ACC112 (cell line): Measurements from ENCODE around the gene EBF4.
"Not testable (repeated sequence)": the region's sequence is repeated elsewhere in the genome, so short reads cannot be mapped to it uniquely, and the experiment has no call there.

Experiments
- H2AFZ ChIP-seq: fragments of 200-600 bp; sonication (generic); one replicate; pipeline ENCODE4 v1.6.0; 2017; ENCODE audit warnings: antibody characterized with exemption, low read length; ENCODE audit not compliant: unreplicated experiment
- H3K27ac ChIP-seq: fragments of 200-600 bp; sonication (generic); 2 replicates; pipeline ENCODE4 v1.5.1; 2014; ENCODE audit warnings: low read depth, mild to moderate bottlenecking, antibody characterized with exemption, low read length, moderate library complexity
- H3K27me3 ChIP-seq: fragments of 200-600 bp; sonication (generic); 2 replicates; pipeline ENCODE4 v1.6.1; 2014; ENCODE audit warnings: mild to moderate bottlenecking, antibody characterized with exemption, low read length, moderate library complexity, mixed read lengths; ENCODE audit not compliant: insufficient read depth
- H3K36me3 ChIP-seq: fragments of 200-600 bp; sonication (generic); 2 replicates; pipeline ENCODE4 v1.6.1; 2016; ENCODE audit warnings: mild to moderate bottlenecking, antibody characterized with exemption, low read length, moderate library complexity, mixed read lengths; ENCODE audit not compliant: insufficient read depth
- H3K4me1 ChIP-seq: fragments of 200-600 bp; sonication (generic); one replicate; pipeline ENCODE4 v1.6.1; 2016; ENCODE audit warnings: low read length, mixed read lengths; ENCODE audit not compliant: insufficient read depth, unreplicated experiment, control insufficient read depth
- H3K4me3 ChIP-seq: fragments of 200-600 bp; sonication (generic); 2 replicates; pipeline ENCODE4 v1.5.1; 2014; ENCODE audit warnings: mild to moderate bottlenecking, low read depth, low read length
- H3K79me2 ChIP-seq: fragments of 200-600 bp; sonication (generic); one replicate; pipeline ENCODE4 v1.6.0; 2016; ENCODE audit warnings: low read length; ENCODE audit not compliant: control insufficient read depth, unreplicated experiment, insufficient read depth

The EBF4 gene

DNA sequence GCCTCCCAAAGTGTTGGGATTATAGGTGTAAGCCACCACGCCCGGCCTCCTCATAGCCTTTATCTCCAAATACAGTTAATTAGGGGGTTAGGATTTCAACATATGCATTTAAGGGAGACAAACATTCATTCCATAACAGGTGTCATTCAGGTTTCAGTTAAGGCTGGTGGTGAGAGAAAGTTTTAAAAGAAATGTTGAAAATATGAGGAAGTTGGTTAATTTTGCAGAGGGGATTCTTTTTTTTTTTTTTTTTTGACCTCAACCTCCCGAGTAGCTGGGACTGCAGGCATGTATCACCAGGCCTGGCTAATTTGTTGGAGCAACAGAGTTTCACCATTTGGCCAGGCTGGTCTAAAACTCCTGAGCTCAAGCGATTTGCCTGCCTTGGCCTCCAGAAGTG is 12.5 kb upstream of the EBF4 start:
- peaks cover 32% of the 10 kb centered on the region for H3K27me3 ChIP-seq
- H3K36me3 ChIP-seq = no peaks in the 10 kb centered on the region
- no peak overlapping the region for H2AFZ ChIP-seq
- H3K4me3 ChIP-seq = no peak overlapping the region
- no peak overlapping the region for H3K27ac ChIP-seq
- no peaks in the 10 kb centered on the region for H3K4me1 ChIP-seq
- no peaks in the 10 kb centered on the region for H3K79me2 ChIP-seq

DNA sequence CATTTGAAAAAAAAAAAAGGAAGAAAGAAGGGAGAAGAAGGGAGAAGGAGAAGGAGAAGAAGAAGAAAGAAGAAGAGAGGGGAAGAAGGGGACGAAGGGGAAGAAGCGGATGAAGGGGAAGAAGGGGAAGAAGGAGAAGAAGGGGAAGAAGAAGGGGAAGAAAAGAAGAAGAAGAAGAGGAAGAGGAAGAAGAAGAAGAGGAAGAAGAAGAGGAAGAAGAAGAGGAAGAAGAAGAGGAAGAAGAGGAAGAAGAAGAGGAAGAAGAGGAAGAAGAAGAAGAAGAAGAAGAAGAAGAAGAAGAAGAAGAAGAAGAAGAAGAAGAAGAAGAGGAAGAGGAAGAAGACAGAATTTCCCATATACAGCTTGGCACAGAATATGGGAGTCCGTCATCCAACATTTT is 10.5 kb upstream of the EBF4 start:
- H3K36me3 ChIP-seq, H3K27ac ChIP-seq, H3K4me1 ChIP-seq, H2AFZ ChIP-seq, H3K4me3 ChIP-seq, H3K79me2 ChIP-seq: not testable (repeated sequence)
- peaks cover 49% of the 10 kb centered on the region for H3K27me3 ChIP-seq

DNA sequence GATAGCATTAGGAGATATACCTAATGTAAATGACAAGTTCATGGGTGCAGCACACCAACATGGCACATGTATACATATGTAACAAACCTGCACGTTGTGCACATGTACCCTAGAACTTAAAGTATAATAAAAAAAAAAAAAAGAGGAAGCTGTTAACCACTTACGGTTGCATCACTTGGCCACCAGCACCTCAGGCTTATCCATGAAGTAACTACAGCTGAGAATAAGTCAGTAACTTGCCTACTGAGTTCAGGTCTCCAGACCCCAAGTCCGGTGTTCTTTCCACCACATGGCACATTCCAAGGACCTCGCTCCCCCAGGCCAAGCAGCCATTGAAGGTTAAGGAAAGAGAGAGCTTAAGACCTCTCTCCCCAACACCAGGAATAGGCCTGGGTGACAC is 7.8 kb upstream of the EBF4 start:
- not testable (repeated sequence) for H3K4me1 ChIP-seq, H3K79me2 ChIP-seq, H3K36me3 ChIP-seq, H2AFZ ChIP-seq, H3K27ac ChIP-seq, H3K4me3 ChIP-seq
- peaks cover 42% of the 10 kb centered on the region for H3K27me3 ChIP-seq

DNA sequence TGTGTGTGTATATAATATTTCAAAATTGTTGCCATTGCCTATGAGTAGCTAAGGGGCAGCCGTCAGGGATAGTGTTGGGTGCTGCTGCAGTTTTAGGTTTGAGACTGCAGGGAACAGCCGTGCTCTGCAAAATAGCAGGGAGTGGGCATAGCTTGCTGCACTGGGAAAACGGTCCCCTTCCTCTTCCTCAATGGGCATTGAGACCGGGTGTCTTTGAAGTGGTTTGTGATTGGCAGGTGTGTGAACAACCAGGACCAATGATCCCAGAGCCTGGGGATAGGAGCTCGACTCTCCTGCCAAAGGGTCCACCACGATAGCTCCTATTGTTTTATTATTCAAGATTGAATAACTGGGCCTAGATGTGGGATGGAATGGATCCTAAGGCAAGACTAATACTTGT is 5.1 kb upstream of the EBF4 start:
- Histone ChIP-seq H3K36me3 (no peaks in the 10 kb centered on the region), H3K4me3 (no peak overlapping the region), H3K4me1 (no peaks in the 10 kb centered on the region), H3K79me2 (no peaks in the 10 kb centered on the region), H3K27ac (no peak overlapping the region), H3K27me3 (peaks cover 46% of the 10 kb centered on the region), H2AFZ (no peak overlapping the region)

DNA sequence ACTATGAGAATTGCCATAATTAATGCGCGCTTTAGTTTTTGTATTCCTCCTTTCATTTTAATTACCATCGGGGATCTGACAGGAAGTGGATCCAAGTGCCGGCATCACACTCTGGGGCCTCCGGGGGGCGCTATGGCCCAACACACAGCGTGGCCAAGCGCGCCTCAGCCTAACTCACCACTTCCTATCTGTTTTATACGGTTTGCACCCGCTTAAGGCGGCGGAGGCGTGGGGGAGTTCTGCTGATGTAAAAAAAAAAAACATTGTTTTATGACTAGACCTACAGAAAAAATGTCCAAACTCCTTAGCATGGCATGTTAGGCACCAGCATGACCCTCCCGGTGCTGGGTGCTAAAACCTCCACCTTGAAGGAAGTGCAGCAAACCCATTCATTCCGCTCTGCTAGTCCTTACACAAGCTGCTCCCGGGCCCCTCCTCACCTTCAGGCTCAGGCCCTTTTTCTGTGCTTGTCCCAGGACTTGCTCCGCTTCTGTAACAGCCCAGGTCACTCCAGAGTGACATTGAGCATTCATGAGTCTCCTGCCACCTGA is 4.5 kb upstream of the EBF4 start:
- no peak overlapping the region for H3K27ac ChIP-seq
- peaks cover 46% of the 10 kb centered on the region for H3K27me3 ChIP-seq
- H3K4me1 ChIP-seq = no peaks in the 10 kb centered on the region
- H2AFZ ChIP-seq = no peak overlapping the region
- no peak overlapping the region for H3K4me3 ChIP-seq
- no peaks in the 10 kb centered on the region for H3K79me2 ChIP-seq
- no peaks in the 10 kb centered on the region for H3K36me3 ChIP-seq

DNA sequence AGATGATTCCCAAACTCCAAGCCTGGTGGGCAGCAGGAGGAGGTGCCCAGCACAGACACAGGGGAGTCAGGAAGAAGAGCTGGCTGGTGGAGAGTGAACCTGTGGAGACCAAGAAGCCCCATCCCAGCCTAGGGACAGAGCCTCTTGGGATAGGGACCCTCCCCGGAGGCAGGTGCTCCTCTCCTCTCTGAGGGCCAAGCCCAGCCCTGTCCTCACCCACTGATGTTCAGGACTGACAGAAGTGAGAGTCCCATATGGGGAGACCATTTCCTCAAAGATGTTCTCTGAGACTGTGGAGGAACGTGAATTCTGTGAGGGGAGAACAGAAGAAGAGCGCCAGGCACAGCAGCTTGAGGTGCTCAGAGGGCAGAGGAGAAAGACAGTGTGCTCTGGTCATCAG is 2.4 kb upstream of the EBF4 start:
- Histone ChIP-seq H3K27me3 (peaks cover 66% of the 10 kb centered on the region), H3K27ac (no peak overlapping the region), H2AFZ (no peak overlapping the region), H3K79me2 (no peaks in the 10 kb centered on the region), H3K4me3 (no peak overlapping the region), H3K4me1 (no peaks in the 10 kb centered on the region), H3K36me3 (no peaks in the 10 kb centered on the region)

DNA sequence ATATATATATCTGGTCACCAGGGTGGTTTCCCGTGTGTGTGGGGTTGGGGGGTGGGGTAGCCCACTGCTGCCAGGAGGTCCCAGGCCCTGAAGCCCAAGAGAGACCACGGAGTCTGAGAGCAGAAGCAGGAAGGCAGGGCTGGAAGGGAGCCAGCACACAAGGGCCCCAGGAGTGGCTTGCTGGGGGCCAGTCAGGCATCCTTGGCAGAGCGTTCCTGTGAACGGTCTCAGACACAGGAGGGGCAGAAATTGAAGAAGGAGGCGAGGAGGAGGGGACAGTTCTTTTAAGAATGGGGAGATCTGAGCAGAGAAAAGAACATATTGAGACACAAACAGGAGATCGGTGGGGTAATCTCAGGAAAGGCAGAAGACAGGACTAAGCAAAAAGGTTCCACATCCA is 1.9 kb upstream of the EBF4 start:
- Histone ChIP-seq H3K4me1 (no peaks in the 10 kb centered on the region), H3K4me3 (no peak overlapping the region), H3K36me3 (no peaks in the 10 kb centered on the region), H3K27me3 (peaks cover 67% of the 10 kb centered on the region), H2AFZ (no peak overlapping the region), H3K27ac (no peak overlapping the region), H3K79me2 (no peaks in the 10 kb centered on the region)

DNA sequence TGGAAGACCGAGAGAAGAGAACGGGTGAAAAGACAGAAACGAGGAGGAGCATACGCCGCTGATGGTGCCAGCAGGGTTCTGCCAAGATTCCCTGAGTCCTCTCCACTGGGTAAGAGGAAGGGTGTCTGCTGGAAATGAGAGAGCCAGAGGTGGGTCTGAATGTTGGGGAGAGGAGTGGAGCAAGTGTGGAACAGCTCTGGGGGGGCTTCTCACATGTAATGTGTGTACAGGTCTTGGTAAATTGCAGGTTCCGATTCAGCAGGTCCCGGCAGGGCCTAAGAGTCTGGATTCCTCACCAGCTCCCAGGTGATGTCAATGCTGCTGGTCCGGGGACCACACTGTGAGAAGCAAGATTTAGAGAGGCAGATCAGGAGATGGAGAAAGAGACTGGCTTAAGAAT is 1.5 kb upstream of the EBF4 start:
- Histone ChIP-seq H3K27ac (no peak overlapping the region), H3K4me1 (no peaks in the 10 kb centered on the region), H2AFZ (no peak overlapping the region), H3K79me2 (no peaks in the 10 kb centered on the region), H3K36me3 (no peaks in the 10 kb centered on the region), H3K4me3 (no peak overlapping the region), H3K27me3 (peaks cover 67% of the 10 kb centered on the region)

DNA sequence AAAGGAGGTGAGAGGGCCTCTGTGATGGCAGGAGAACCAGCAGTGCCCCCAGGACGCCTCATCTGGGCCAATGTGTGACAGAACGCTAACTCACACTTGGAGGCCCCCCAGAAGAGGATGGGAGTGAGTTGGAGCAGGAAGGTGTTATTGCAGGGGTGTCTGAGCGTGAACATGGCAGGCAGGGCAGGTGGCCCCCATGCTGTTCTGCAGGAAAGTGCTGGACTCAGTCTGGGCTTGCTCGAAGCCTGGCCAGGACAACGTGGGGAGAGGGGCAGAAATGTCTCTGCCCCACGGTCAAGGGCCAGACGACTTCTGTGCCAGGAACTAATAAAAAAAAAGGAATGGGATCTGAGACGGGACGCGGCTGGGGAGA is 931 bp upstream of the EBF4 start:
- no peaks in the 10 kb centered on the region for H3K4me1 ChIP-seq
- H3K4me3 ChIP-seq = no peak overlapping the region
- H3K27ac ChIP-seq = no peak overlapping the region
- peaks cover 66% of the 10 kb centered on the region for H3K27me3 ChIP-seq
- H2AFZ ChIP-seq = no peak overlapping the region
- no peaks in the 10 kb centered on the region for H3K79me2 ChIP-seq
- no peaks in the 10 kb centered on the region for H3K36me3 ChIP-seq

DNA sequence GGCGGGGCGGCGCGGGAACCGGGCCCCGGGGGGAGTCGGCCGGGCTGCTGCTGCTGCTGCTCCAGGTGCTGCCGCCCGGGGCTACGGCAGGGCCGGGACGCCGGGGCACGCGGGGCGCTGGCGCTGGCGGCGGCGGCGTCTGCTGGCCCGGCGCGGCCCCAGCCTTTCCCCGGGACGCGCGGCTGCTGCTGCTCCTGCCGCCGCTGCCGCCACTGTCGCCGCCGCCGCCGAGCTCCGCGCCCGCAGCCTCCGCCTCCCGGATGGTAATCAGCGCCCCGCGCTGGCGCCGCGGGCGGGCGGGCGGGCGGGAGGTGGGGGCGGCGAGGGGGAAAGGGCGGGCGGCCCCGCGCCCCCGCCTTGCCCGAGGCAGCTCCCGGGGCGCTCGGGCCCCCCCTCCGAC is 306 bp downstream of the EBF4 start:
- no peak overlapping the region for H2AFZ ChIP-seq
- no peak overlapping the region for H3K4me3 ChIP-seq
- no peaks in the 10 kb centered on the region for H3K79me2 ChIP-seq
- H3K36me3 ChIP-seq = no peaks in the 10 kb centered on the region
- H3K4me1 ChIP-seq = no peaks in the 10 kb centered on the region
- no peak overlapping the region for H3K27ac ChIP-seq
- H3K27me3 ChIP-seq = peaks cover 72% of the 10 kb centered on the region

DNA sequence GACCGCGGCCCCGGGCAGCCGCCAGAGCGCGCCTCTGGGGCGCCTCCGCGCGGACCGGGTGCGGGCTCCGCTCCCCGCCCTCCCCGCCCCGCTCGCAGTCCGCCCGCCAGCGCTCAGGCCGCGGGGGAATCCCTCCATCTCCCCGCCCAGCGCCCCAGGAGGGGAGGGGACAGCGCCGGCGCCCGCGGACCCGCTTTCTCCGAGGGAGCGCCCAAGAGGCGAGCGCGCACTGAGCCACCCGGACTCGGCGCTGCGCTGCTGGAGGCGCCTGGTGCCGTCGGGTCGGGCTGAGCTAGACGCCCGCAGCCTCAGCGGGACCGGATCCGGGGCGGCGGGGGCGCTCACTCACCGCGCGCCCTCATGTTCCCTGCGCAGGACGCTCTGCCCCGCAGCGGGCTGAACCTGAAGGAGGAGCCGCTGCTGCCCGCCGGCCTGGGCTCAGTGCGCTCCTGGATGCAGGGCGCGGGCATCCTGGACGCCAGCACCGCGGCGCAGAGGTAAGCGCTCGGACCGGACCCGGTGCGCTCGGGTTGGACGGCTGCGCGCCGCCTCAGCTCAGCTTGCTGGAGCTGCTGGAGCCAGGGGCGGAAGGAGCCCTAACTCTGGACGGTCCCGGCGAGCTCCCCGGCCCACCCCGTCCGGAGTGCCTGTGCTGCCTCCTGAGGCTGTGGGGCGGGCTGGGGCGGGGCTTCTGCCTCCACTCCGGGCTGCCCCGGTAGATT is 867 bp downstream of the EBF4 start:
- peaks cover 77% of the 10 kb centered on the region for H3K27me3 ChIP-seq
- H3K4me1 ChIP-seq = no peaks in the 10 kb centered on the region
- H3K79me2 ChIP-seq = no peaks in the 10 kb centered on the region
- H3K4me3 ChIP-seq = no peak overlapping the region
- H3K36me3 ChIP-seq = no peaks in the 10 kb centered on the region
- no peak overlapping the region for H2AFZ ChIP-seq
- H3K27ac ChIP-seq = no peak overlapping the region
